ENCODE data around the gene PTH1R. TPM values are rescaled to one million over a fixed set of nuclear protein-coding genes. Genes with fewer than 3 reads are reported as not detected.

The PTH1R gene
- total RNA-seq, 1 experiment from 2014 or later, result 0.32 TPM

DNA sequence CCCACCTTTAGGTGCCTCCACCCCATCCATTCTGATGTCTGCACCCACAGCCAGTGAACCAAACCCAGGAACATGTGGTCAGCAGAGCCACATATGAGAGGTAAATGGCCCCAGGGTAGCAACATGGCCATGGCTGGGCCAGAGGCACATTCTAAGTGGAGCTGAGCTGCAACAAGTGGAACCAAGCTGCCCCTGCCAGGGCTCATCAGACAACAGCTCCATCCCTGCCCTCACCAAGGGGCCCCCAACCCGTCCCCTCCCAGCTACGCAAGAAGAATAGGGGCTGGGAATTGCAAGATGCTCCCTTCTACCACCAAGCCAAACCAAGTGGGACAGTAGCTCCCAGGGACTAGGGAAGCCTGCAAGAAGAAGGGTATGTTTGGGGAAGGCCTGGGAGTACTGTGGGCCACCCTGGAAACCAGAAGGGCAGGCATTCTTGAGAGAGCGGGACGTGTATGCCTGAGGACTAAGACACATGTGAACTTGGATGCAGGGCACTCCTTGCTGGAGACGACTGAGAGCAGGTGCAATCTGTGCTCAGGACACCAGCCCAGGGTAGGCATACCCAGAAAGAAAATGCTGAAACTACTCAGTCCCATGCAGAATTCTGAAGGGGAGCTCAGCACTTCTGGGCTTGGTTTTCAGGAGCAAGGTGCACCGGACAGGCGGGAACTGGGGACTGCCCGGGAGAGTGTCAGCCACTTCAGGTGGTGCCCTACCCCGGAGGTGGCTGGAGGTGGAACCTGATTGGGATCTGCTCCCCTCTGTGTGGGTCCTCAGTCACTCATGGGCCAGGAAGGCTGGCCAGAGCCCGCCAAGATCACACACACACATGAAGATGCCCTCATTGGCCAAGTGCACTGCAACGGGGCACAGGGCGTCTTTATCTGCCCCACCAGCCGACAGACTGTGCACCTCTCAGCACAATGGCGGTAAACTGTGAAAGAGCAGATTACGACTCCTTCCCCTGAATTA is 23.8 kb upstream of the PTH1R start:
- H3K9me2 ChIP-seq (ENCODE audit: insufficient read depth), result no peaks in the 10 kb centered on the region
- no peak overlapping the region for H2AFZ ChIP-seq (ENCODE audit: low read depth, low read length, poor library complexity, severe bottlenecking)
- no peak for ATAC-seq
- ChIA-PET POLR2A (no interaction called here), RAD21 (ENCODE audit: low non-redundant PET in 1 of 2, low total read pairs in 2 of 2, uncharacterized antibody in 2 of 2, unreplicated experiment in 2 of 2) (no interaction called here), CTCF (no interaction called here)
- H3K4me3 ChIP-seq (replicated peaks in 1 of 2; ENCODE audit: low read depth in 1 of 2, low read length in 2 of 2), result no peak overlapping the region
- no peaks in the 10 kb centered on the region for H3K9me3 ChIP-seq (ENCODE audit: control insufficient read depth in 1 of 2, insufficient read depth in 1 of 2, low read depth in 1 of 2, low read length in 2 of 2)
- DNase-seq (ENCODE audit: low read depth, low spot score), result no peak
- no peaks in the 10 kb centered on the region for H3K4me1 ChIP-seq (ENCODE audit: control insufficient read depth in 1 of 2, insufficient read depth in 2 of 2, low read length in 2 of 2)
- no peaks in the 10 kb centered on the region for H3K27me3 ChIP-seq (ENCODE audit: insufficient read depth, low read length)
- H3K36me3 ChIP-seq (ENCODE audit: control insufficient read depth in 1 of 2, insufficient read depth in 2 of 2, low read length in 2 of 2), result no peaks in the 10 kb centered on the region
- H4K20me1 ChIP-seq (ENCODE audit: insufficient read depth), result no peaks in the 10 kb centered on the region
- intact Hi-C loops (cut with micrococcal nuclease), result no loop called here
- H3K4me2 ChIP-seq (ENCODE audit: low read length), result no peak overlapping the region
- no peak overlapping the region for H3K9ac ChIP-seq (ENCODE audit: low read length)
- no peaks in the 10 kb centered on the region for H3K79me2 ChIP-seq (ENCODE audit: insufficient read depth, low read length)
- H3K27ac ChIP-seq (ENCODE audit: low read depth, low read length), result no peak overlapping the region
- no peak for TF ChIP-seq ZNF274 (IDR thresholded peaks at IDR 0.05; ENCODE audit: low read depth, low read length)
- TF ChIP-seq FOSL1 (IDR thresholded peaks at IDR 0.05; ENCODE audit: low read depth), result no peak
- TF ChIP-seq YY1 (IDR thresholded peaks at IDR 0.05; ENCODE audit: extremely low read depth, insufficient replicate concordance, low read depth, low read length), result no peak
- TF ChIP-seq POLR2A (IDR thresholded peaks at IDR 0.05; ENCODE audit: borderline replicate concordance, extremely low read depth, insufficient read depth, insufficient read length), result no peak
- no peak for TF ChIP-seq SP1 (IDR thresholded peaks at IDR 0.05; ENCODE audit: low read depth)
- TF ChIP-seq ELF1 (IDR thresholded peaks at IDR 0.05; ENCODE audit: borderline replicate concordance, low read depth), result no peak
- TF ChIP-seq, protein P1, sequence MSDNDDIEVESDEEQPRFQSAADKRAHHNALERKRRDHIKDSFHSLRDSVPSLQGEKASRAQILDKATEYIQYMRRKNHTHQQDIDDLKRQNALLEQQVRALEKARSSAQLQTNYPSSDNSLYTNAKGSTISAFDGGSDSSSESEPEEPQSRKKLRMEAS (IDR thresholded peaks at IDR 0.05), result no peak
- TF ChIP-seq, protein P2, sequence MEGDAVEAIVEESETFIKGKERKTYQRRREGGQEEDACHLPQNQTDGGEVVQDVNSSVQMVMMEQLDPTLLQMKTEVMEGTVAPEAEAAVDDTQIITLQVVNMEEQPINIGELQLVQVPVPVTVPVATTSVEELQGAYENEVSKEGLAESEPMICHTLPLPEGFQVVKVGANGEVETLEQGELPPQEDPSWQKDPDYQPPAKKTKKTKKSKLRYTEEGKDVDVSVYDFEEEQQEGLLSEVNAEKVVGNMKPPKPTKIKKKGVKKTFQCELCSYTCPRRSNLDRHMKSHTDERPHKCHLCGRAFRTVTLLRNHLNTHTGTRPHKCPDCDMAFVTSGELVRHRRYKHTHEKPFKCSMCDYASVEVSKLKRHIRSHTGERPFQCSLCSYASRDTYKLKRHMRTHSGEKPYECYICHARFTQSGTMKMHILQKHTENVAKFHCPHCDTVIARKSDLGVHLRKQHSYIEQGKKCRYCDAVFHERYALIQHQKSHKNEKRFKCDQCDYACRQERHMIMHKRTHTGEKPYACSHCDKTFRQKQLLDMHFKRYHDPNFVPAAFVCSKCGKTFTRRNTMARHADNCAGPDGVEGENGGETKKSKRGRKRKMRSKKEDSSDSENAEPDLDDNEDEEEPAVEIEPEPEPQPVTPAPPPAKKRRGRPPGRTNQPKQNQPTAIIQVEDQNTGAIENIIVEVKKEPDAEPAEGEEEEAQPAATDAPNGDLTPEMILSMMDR (IDR thresholded peaks at IDR 0.05 in 2 of 3, conservative IDR thresholded peaks at IDR 0.05 in 1 of 3; ENCODE audit: borderline replicate concordance in 1 of 3, insufficient read depth in 1 of 3, low read depth in 2 of 3, low read length in 2 of 3), result no peak
- BruUV-seq (replicated peaks), result no TSS peak

Data from HCT116 (cell line).